Transverse colon (tissue), 4 donors: ENCODE results near the gene CNPPD1. TPM values are rescaled to one million over a fixed set of nuclear protein-coding genes. Genes with fewer than 3 reads are reported as not detected.
A peak's percentile ranks its signal among the peaks of the same experiment; 100 is the strongest.

Experiments
- DNase-seq: peaks from one replicate; pipeline ENCODE4 v3.0.0-alpha.2; 2019
- H3K27ac ChIP-seq, 4 donors: fragments of 200-600 bp; sonication (generic); 2 replicates each; pipeline ENCODE4 v1.5.1; 2016 to 2018; ENCODE audit warnings: inconsistent platforms in 4 of 4
- H3K27me3 ChIP-seq: fragments of 200-600 bp; sonication (generic); 2 replicates; pipeline ENCODE4 v1.5.1; 2017; ENCODE audit warnings: inconsistent platforms
- H3K36me3 ChIP-seq, 4 donors: fragments of 200-600 bp; sonication (generic); 2 replicates each; pipeline ENCODE4 v1.5.1; 2017 to 2019; ENCODE audit warnings: inconsistent platforms in 4 of 4
- H3K4me1 ChIP-seq, 4 donors: fragments of 200-600 bp; sonication (generic); 2 replicates each; pipeline ENCODE4 v1.5.1; 2017 to 2020; ENCODE audit warnings: inconsistent platforms in 4 of 4
- H3K4me3 ChIP-seq, 4 donors: fragments of 200-600 bp; sonication (generic); 1 replicate in 1 of 4; 2 replicates in 3 of 4; pipeline versions ENCODE4 v1.5.1 to v1.6.1; 2017 to 2019; ENCODE audit warnings: inconsistent platforms in 4 of 4
- H3K9me3 ChIP-seq, 2 donors: fragments of 200-600 bp; sonication (generic); 2 replicates each; pipeline ENCODE4 v1.5.1; 2017 to 2019; ENCODE audit warnings: inconsistent platforms in 2 of 2
- CTCF ChIP-seq, 5 experiments: fragments of 200-600 bp in 3 of 5; fragments of 450-650 bp in 2 of 5; sonication (generic) in 3 of 5; IDR thresholded peaks; 1 replicate in 2 of 5; 2 replicates in 3 of 5; pipeline ENCODE4 v1.5.1; 2016 to 2017; ENCODE audit warnings: antibody characterized with exemption in 5 of 5, inconsistent platforms in 3 of 5, mild to moderate bottlenecking in 2 of 5, moderate library complexity in 1 of 5
- EP300 ChIP-seq: sonication (generic); formaldehyde crosslinking; IDR thresholded peaks from one replicate; pipeline ENCODE4 v1.6.1; 2017; ENCODE audit warnings: antibody characterized with exemption, low read depth
- POLR2A ChIP-seq: fragments of 450-650 bp; IDR thresholded peaks from one replicate; pipeline ENCODE4 v1.6.1; 2016; ENCODE audit warnings: antibody characterized with exemption, mild to moderate bottlenecking, moderate library complexity
- POLR2AphosphoS5 ChIP-seq, 3 donors: sonication (generic); formaldehyde crosslinking; IDR thresholded peaks; one replicate each; pipeline ENCODE4 v1.6.1; 2016; ENCODE audit warnings: antibody characterized with exemption in 3 of 3
- WGBS, 2 donors: methylation state at CpG; one replicate each; pipeline ENCODE4 v1.1.5; 2018; ENCODE audit warnings: low coverage in 1 of 2; 5-methylcytosine and 5-hydroxymethylcytosine counted together
- in situ Hi-C, 4 donors: fragments of 200-750 bp; cut with MboI; loops; one replicate each; pipeline versions ENCODE4 v1.15.0 to v1.15.1; 2017; ENCODE audit warnings: low sequenced_read_pairs in 3 of 4, low pct_ligation_motif_present in 1 of 4, low pct_unique_long_range_greater_than_20kb in 1 of 4
- intact Hi-C: fragments of 100-400 bp; cut with DNase I; formaldehyde crosslinking; loops from one replicate; pipeline ENCODE4 v1.15.1; 2023; ENCODE audit warnings: low total_unique reads
- total RNA-seq, 4 donors: library from RNA; depleted of rRNA; stranded (reverse); fragments of >200 nt; gene quantifications; one replicate each; pipeline ENCODE4 v1.1.0, GENCODE V29; 2016

CNPPD1 gene
- total RNA-seq, 4 donors from 2014 or later: 50.4 to 114 (median 106) TPM

GRCh38 chr2:219122202-219122980, 54.3 kb downstream of the CNPPD1 start:
- Histone ChIP-seq H3K27me3 (no peaks in the 10 kb centered on the region), H3K9me3 (no peaks in the 10 kb centered on the region), H3K27ac (peak overlapping the region; percentile 76 to 87 (median 82)), H3K4me1 (peaks cover 14 to 73% (median 65%) of the 10 kb centered on the region in 4 donors), H3K4me3 (peak overlapping the region in 1 of 4 donors; percentile 6), H3K36me3 (no peaks in the 10 kb centered on the region)
- intact Hi-C loops: no loop called here
- 64 to 69% methylated on average over 5 of the region's 5 CpGs for WGBS, 2 donors
- DNase-seq: no peak
- in situ Hi-C loops: loop anchor here in 2 of 4 donors (10.0 kb wide), 2 partner anchors 58 to 68 kb away; partner anchors contain the start of gene IHH (in 1 of the 2)
- no peak for TF ChIP-seq CTCF (IDR thresholded peaks at IDR 0.05)
- TF ChIP-seq POLR2A: no peak
- TF ChIP-seq EP300: no peak
- peak in 1 of 3 donors; percentile 18 for TF ChIP-seq POLR2AphosphoS5 (IDR thresholded peaks at IDR 0.05)

Other genes starting within 250 kb of the CNPPD1 start
- under 1 TPM in 1 of 4 donors, not detected in 3; 0.41 TPM for gene CDK5R2, start 217.3 kb downstream of the CNPPD1 start, total RNA-seq
- gene FEV, start 191.7 kb downstream of the CNPPD1 start, total RNA-seq: 1 to 10 TPM in 2 of 4 donors, not detected in 2; 1.9 to 8.2 TPM
- 1 to 10 TPM in 1 of 4 donors, not detected in 3; 5.6 TPM for gene CRYBA2, start 183.5 kb downstream of the CNPPD1 start, total RNA-seq
- 1 to 10 TPM in 2 of 4 donors, under 1 TPM in 1, not detected in 1; 0.64 to 3.0 (median 1.5) TPM for gene CFAP65, start 135.4 kb downstream of the CNPPD1 start, total RNA-seq
- gene IHH, start 116.0 kb downstream of the CNPPD1 start, total RNA-seq: 10 to 100 TPM; 21.1 to 67.4 (median 65.5) TPM
- gene NHEJ1, start 16.1 kb downstream of the CNPPD1 start, total RNA-seq: 10 to 100 TPM; 50.5 to 90.2 (median 65.3) TPM
- 10 to 100 TPM in 3 of 4 donors, 1 to 10 TPM in 1; 5.4 to 18.4 (median 15.7) TPM for gene SLC23A3, start 6.9 kb downstream of the CNPPD1 start, total RNA-seq
- gene RETREG2, start 1.4 kb upstream of the CNPPD1 start, total RNA-seq: 100 to 1,000 TPM in 2 of 4 donors, 10 to 100 TPM in 2; 37.8 to 226 (median 102) TPM
- gene ZFAND2B, start 29.9 kb upstream of the CNPPD1 start, total RNA-seq: 100 to 1,000 TPM in 3 of 4 donors, 10 to 100 TPM in 1; 90.2 to 156 (median 119) TPM
- 10 to 100 TPM in 3 of 4 donors, 1 to 10 TPM in 1; 3.4 to 28.7 (median 20.4) TPM for gene ABCB6, start 42.0 kb upstream of the CNPPD1 start, total RNA-seq
- gene ATG9A, start 52.7 kb upstream of the CNPPD1 start, total RNA-seq: 100 to 1,000 TPM in 1 of 4 donors, 10 to 100 TPM in 3; 73.2 to 243 (median 82.7) TPM
- 100 to 1,000 TPM in 2 of 4 donors, 10 to 100 TPM in 2; 64.3 to 318 (median 114) TPM for gene ANKZF1, start 52.9 kb upstream of the CNPPD1 start, total RNA-seq
- 1 to 10 TPM in 3 of 4 donors, under 1 TPM in 1; 0.40 to 9.1 (median 3.8) TPM for gene GLB1L, start 68.5 kb upstream of the CNPPD1 start, total RNA-seq
- 10 to 100 TPM; 18.7 to 44.8 (median 28.2) TPM for gene STK16, start 68.6 kb upstream of the CNPPD1 start, total RNA-seq
- not detected for gene TUBA4B, start 76.3 kb upstream of the CNPPD1 start, total RNA-seq
- gene TUBA4A, start 77.0 kb upstream of the CNPPD1 start, total RNA-seq: 100 to 1,000 TPM in 1 of 4 donors, 10 to 100 TPM in 3; 39.2 to 101 (median 70.8) TPM
- 10 to 100 TPM; 22.7 to 95.0 (median 54.3) TPM for gene DNAJB2, start 102.4 kb upstream of the CNPPD1 start, total RNA-seq
- gene PTPRN, start 132.5 kb upstream of the CNPPD1 start, total RNA-seq: 1 to 10 TPM in 3 of 4 donors, under 1 TPM in 1; 0.60 to 2.6 (median 2.1) TPM
- not detected for gene RESP18, start 155.8 kb upstream of the CNPPD1 start, total RNA-seq
- 100 to 1,000 TPM in 2 of 4 donors, 10 to 100 TPM in 2; 61.3 to 142 (median 104) TPM for gene DNPEP, start 211.0 kb upstream of the CNPPD1 start, total RNA-seq
- gene DES, start 241.5 kb upstream of the CNPPD1 start, total RNA-seq: over 10,000 TPM in 1 of 4 donors, 1,000 to 10,000 TPM in 2, 100 to 1,000 TPM in 1; 1,000 to 12,373 (median 1,519) TPM